WERI-Rb-1 (cell line): Measurements from ENCODE around the gene ASIC2.

Source experiments
- DNase-seq: peaks from one replicate; pipeline ENCODE4 v3.0.0-alpha.2; 2020
- H3K27ac ChIP-seq: fragments of 250-450 bp; sonication (Bioruptor Pico); 2 replicates; pipeline ENCODE4 v1.5.1; 2020; ENCODE audit warnings: mild to moderate bottlenecking, moderate library complexity
- H3K27me3 ChIP-seq: fragments of 250-450 bp; sonication (Bioruptor Pico); 2 replicates; pipeline ENCODE4 v1.5.1; 2021; ENCODE audit warnings: mild to moderate bottlenecking, low read depth, moderate library complexity; ENCODE audit not compliant: insufficient read depth, severe bottlenecking
- H3K36me3 ChIP-seq: fragments of 250-450 bp; sonication (Bioruptor Pico); 2 replicates; pipeline ENCODE4 v1.5.1; 2020; ENCODE audit warnings: mild to moderate bottlenecking, moderate library complexity
- H3K4me3 ChIP-seq: 2 replicates; pipeline ENCODE4 v1.5.1; 2011; ENCODE audit warnings: low read depth, mild to moderate bottlenecking, control low read depth, low read length
- H3K9me3 ChIP-seq: fragments of 250-450 bp; sonication (Bioruptor Pico); 2 replicates; pipeline ENCODE4 v1.5.1; 2021; ENCODE audit warnings: mild to moderate bottlenecking, moderate library complexity; ENCODE audit not compliant: severe bottlenecking
- TF ChIP-seq, protein P1 (sequence below): IDR thresholded peaks from 2 replicates; pipeline ENCODE4 v1.5.1; 2011; ENCODE audit warnings: low read depth, mild to moderate bottlenecking, control low read depth, inconsistent platforms, low read length

Gene ASIC2

DNA sequence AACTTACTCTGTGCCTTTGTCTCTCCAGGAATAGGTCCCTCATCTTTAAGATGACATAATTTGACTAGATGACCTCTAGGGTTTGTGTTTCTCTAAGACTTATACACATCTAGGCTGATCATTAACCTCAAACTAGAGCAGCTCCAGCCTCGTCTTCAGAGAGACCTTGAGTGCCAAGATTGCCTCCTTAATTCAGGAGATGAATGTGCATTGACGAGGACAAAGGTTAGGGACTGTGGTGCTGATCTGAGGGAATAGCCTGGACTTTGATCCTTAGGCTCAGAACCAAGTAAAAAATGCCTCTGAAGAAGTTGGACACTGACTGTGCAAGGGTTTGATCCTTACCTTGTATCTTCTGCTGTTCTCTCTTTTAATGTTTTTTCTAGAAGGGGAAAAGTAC is 17.2 kb upstream of the ASIC2 start:
- no peaks in the 10 kb centered on the region for H3K27me3 ChIP-seq
- DNase-seq = no peak
- H3K4me3 ChIP-seq = no peak overlapping the region
- TF ChIP-seq, protein P1, sequence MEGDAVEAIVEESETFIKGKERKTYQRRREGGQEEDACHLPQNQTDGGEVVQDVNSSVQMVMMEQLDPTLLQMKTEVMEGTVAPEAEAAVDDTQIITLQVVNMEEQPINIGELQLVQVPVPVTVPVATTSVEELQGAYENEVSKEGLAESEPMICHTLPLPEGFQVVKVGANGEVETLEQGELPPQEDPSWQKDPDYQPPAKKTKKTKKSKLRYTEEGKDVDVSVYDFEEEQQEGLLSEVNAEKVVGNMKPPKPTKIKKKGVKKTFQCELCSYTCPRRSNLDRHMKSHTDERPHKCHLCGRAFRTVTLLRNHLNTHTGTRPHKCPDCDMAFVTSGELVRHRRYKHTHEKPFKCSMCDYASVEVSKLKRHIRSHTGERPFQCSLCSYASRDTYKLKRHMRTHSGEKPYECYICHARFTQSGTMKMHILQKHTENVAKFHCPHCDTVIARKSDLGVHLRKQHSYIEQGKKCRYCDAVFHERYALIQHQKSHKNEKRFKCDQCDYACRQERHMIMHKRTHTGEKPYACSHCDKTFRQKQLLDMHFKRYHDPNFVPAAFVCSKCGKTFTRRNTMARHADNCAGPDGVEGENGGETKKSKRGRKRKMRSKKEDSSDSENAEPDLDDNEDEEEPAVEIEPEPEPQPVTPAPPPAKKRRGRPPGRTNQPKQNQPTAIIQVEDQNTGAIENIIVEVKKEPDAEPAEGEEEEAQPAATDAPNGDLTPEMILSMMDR = no peak
- no peaks in the 10 kb centered on the region for H3K9me3 ChIP-seq
- no peaks in the 10 kb centered on the region for H3K36me3 ChIP-seq
- H3K27ac ChIP-seq = no peak overlapping the region

DNA sequence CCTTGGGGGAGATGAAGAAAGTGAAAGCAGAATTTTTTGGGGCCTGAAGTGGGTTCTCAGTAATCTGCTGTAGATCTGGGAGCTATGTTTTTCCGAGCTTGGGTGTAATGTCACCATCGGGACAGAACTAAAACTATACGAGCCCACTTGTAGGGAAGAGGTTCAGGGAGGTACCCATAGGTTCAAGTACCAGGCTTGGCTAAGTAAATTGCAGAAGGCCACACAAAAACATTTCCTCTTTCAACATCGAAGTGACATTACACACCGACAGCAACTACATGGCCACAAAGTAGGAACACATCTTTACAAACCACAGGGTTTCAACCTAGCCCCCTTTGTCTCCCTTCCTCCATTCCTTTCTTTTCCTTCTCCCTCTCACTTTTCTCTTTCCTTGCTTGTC is 10.2 kb upstream of the ASIC2 start:
- TF ChIP-seq, protein P1 = no peak
- no peak overlapping the region for H3K27ac ChIP-seq
- no peaks in the 10 kb centered on the region for H3K9me3 ChIP-seq
- no peak for DNase-seq
- H3K27me3 ChIP-seq = no peaks in the 10 kb centered on the region
- H3K4me3 ChIP-seq = no peak overlapping the region
- no peaks in the 10 kb centered on the region for H3K36me3 ChIP-seq

DNA sequence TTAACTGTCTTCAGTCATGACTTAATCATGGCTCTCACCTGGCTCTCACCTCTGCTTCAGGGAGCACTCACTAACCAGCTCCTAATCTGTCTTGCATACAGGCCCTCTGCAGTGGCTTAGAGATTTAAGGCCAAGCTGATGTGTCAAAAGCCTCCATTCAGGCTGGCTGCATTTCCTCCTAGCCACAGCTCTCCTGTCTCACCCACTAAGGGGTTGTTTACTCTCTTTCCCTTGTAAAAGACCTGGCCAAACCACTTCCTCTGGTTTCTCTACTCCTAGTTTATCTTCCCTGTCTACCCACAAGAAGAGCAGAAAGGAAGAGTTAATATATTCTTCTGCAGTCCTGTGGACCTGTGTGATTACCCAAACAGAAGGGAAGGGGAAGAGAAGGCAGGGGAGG is 9.3 kb upstream of the ASIC2 start:
- Histone ChIP-seq H3K27me3 (no peaks in the 10 kb centered on the region), H3K27ac (no peak overlapping the region), H3K9me3 (no peaks in the 10 kb centered on the region), H3K4me3 (no peak overlapping the region), H3K36me3 (no peaks in the 10 kb centered on the region)
- TF ChIP-seq, protein P1 = no peak
- no peak for DNase-seq

DNA sequence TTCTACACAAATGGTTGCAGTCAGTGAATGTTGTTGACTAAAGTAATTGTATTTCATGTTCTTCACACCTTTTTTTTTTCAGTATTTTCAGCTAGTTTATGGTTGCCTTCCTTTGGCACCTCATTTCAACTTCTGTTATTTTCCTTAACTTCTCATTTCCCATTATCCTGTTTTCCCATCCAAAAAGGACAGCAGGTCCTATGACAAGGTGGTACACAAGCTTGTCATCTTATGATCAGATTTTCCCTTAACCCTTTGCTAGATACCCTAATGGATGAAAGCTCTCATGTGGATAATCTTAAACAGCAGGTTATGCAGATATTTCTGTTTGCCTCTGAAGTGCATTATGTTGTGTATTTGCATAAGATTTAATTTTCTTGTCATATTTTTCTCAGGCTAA is 7.1 kb upstream of the ASIC2 start:
- peaks cover 6% of the 10 kb centered on the region for H3K27me3 ChIP-seq
- H3K36me3 ChIP-seq = no peaks in the 10 kb centered on the region
- TF ChIP-seq, protein P1 = no peak
- H3K9me3 ChIP-seq = no peaks in the 10 kb centered on the region
- H3K4me3 ChIP-seq = no peak overlapping the region
- no peak overlapping the region for H3K27ac ChIP-seq
- DNase-seq = no peak

DNA sequence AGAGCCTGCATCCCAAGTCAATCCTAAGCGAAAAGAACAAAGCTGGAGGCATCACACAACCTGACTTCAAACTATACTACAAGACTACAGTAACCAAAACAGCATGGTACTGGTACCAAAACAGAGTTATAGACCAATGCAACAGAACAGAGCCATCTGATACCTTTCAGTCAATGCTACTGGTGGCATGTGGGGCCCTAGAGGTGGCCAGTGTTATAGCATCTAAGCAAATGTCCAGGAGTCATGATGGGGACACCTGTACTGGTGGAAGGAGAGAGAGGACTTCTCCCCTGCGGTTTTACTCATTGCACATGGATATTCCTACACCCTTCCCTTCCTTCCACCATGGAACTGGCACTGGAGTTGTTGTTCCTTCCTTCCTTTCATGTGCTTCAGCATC is 6.0 kb upstream of the ASIC2 start:
- Histone ChIP-seq H3K4me3 (no peak overlapping the region), H3K27ac (no peak overlapping the region), H3K9me3 (no peaks in the 10 kb centered on the region), H3K27me3 (peaks cover 10% of the 10 kb centered on the region), H3K36me3 (no peaks in the 10 kb centered on the region)
- no peak for DNase-seq
- TF ChIP-seq, protein P1 = 0 out of 2 replicates have a peak, but pooled peaks have one; percentile 29

DNA sequence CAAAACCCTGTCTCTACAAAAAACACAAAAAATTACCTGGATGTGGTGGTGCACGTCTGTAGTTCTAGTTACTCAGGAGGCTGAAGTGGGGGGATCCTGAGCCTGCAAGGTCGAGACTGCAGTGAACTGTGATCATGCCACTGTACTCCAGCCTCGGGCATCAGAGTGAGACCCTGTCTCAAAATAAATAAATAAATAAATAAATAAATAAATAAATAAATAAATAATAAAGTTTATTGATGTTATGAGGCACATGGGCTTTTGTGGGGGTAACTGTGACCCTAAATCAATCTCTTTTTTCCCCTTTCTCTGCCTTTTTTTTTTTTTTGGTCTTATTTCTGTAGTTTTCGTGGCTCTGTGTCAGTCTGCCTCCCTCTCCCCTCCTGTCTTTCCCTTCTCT is 4.5 kb upstream of the ASIC2 start:
- no peaks in the 10 kb centered on the region for H3K9me3 ChIP-seq
- DNase-seq = no peak
- H3K27ac ChIP-seq = no peak overlapping the region
- H3K4me3 ChIP-seq = no peak overlapping the region
- peaks cover 21% of the 10 kb centered on the region for H3K27me3 ChIP-seq
- no peaks in the 10 kb centered on the region for H3K36me3 ChIP-seq
- TF ChIP-seq, protein P1 = no peak
